ENCODE measurements around the gene HSPA12B. TPM values are rescaled to one million over a fixed set of nuclear protein-coding genes. Genes with fewer than 3 reads are reported as not detected.

HSPA12B gene
- total RNA-seq, 2 donors from 2014 or later: 1.1 to 1.4 TPM

GRCh38 chr20:3729378-3729777 is 3.1 kb upstream of the HSPA12B start:
- Histone ChIP-seq H3K9me3 (ENCODE audit: control insufficient read depth, low read length) (no peaks in the 10 kb centered on the region), H3K27me3 (ENCODE audit: control insufficient read depth, insufficient read depth, low read length, poor library complexity, severe bottlenecking) (peaks cover 69% of the 10 kb centered on the region), H3K27ac (ENCODE audit: low read depth, low read length) (no peak overlapping the region), H3K9ac (ENCODE audit: extremely low read depth, low read length, poor library complexity, severe bottlenecking) (no peak overlapping the region), H3K36me3 (ENCODE audit: control insufficient read depth, insufficient read depth, low read length) (no peaks in the 10 kb centered on the region), H3K4me3 (ENCODE audit: low read length) (no peak overlapping the region), H3K4me1 (ENCODE audit: control insufficient read depth, insufficient read depth, low read length) (no peaks in the 10 kb centered on the region)
- H3K27me3 Mint-ChIP-seq (ENCODE audit: insufficient read depth): peaks cover 66% of the 10 kb centered on the region
- WGBS, 2 experiments (ENCODE audit: insufficient coverage in 1 of 2, insufficient read length in 1 of 2): 94 to 95% methylated on average over 5 to 6 of the region's 6 CpGs
- no peak overlapping the region for H3K4me3 Mint-ChIP-seq
- DNase-seq: peak; percentile 34
- H3K36me3 Mint-ChIP-seq (ENCODE audit: low read depth): no peaks in the 10 kb centered on the region
- H3K27ac Mint-ChIP-seq: no peak overlapping the region
- H3K9me3 Mint-ChIP-seq: no peaks in the 10 kb centered on the region
- no peaks in the 10 kb centered on the region for H3K4me1 Mint-ChIP-seq
- no peak for TF ChIP-seq CTCF (conservative IDR thresholded peaks at IDR 0.05)

DNA sequence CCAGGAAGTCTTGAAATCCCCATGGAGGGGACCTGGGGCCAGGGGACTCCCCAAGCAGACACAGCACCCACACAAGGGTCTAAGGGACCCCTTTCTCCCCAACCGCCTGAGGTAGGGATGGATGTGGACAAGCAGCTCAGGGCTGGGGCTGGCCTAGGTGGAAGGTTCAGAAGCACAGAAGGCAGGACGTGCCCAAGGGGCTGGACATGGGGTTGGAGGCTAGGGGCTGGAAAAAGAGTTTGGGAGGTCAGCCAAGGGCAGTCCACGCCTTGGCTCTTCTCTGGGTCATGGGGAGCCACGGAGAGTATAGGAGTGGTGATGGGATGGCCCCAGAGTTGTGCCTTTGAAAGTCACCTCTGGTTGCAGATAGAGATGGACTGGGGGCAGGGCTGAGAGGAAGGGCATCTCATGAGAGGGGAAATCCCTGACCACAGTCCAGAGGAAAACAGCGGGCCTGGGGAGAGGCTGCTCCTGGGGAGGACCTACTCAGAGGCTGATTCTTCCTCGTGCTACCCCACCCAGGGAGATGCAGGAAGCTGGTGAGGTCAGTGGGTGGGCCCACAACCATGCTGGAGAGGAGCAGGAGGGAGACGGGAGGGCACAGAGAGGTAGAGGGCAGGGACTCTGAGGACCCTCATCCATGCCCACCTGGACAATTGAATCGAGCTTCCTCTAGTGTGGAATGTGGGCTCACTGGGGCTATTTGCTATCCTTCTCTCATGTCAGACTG is 2.5 kb upstream of the HSPA12B start:
- peak; percentile 37 for DNase-seq
- H3K9me3 Mint-ChIP-seq: no peaks in the 10 kb centered on the region
- Histone ChIP-seq H3K36me3 (ENCODE audit: control insufficient read depth, insufficient read depth, low read length) (no peaks in the 10 kb centered on the region), H3K4me1 (ENCODE audit: control insufficient read depth, insufficient read depth, low read length) (no peaks in the 10 kb centered on the region), H3K9me3 (ENCODE audit: control insufficient read depth, low read length) (no peaks in the 10 kb centered on the region), H3K27me3 (ENCODE audit: control insufficient read depth, insufficient read depth, low read length, poor library complexity, severe bottlenecking) (peaks cover 63% of the 10 kb centered on the region), H3K4me3 (ENCODE audit: low read length) (no peak overlapping the region), H3K27ac (ENCODE audit: low read depth, low read length) (no peak overlapping the region), H3K9ac (ENCODE audit: extremely low read depth, low read length, poor library complexity, severe bottlenecking) (no peak overlapping the region)
- H3K27ac Mint-ChIP-seq: no peak overlapping the region
- no peaks in the 10 kb centered on the region for H3K4me1 Mint-ChIP-seq
- WGBS, 2 experiments (ENCODE audit: insufficient coverage in 1 of 2, insufficient read length in 1 of 2): 88 to 91% methylated on average over 4 to 8 of the region's 8 CpGs
- no peak for TF ChIP-seq CTCF (conservative IDR thresholded peaks at IDR 0.05)
- peaks cover 66% of the 10 kb centered on the region for H3K27me3 Mint-ChIP-seq (ENCODE audit: insufficient read depth)
- no peaks in the 10 kb centered on the region for H3K36me3 Mint-ChIP-seq (ENCODE audit: low read depth)
- no peak overlapping the region for H3K4me3 Mint-ChIP-seq

DNA sequence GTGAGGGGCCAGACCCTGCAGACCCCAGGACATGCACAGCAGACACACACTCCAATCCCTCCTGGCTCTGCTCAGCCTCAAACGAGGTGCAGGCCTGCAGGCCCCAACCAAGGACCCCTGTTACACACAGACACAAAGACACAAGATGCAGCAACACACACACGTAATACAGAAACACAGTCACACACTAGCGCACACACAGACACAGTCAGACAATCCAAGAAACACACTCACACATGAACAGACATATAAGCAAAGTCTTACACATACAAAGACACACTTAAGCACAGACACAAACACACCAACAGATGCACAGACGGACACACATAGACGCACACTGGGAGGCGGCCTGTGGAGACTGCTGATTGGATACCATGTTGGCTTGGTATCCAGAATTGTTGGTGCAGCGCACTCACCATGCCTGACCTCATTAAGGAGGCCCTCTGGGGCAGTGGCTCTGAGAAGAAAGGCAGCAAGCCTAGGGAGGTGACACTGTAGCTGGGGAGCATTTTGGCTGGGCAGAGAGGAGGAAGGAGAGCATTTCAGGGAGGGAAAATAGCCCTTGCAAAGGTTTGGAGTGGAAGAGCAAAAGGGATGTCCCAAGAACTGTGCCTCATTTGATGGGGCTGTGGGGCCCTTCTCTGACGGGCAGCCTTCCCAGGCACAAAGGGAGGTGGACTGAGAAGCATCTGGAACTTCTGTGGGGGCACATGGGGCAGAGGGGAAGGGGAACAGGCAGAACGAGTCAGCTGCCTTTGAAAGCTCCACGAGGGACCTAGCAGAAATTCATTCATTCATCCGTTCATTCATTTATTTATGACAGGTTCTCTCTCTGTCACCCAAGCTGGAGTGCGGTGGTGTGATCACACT is 1.4 kb upstream of the HSPA12B start:
- Histone ChIP-seq H3K9ac (ENCODE audit: extremely low read depth, low read length, poor library complexity, severe bottlenecking) (no peak overlapping the region), H3K27me3 (ENCODE audit: control insufficient read depth, insufficient read depth, low read length, poor library complexity, severe bottlenecking) (peaks cover 63% of the 10 kb centered on the region), H3K4me3 (ENCODE audit: low read length) (no peak overlapping the region), H3K9me3 (ENCODE audit: control insufficient read depth, low read length) (no peaks in the 10 kb centered on the region), H3K36me3 (ENCODE audit: control insufficient read depth, insufficient read depth, low read length) (no peaks in the 10 kb centered on the region), H3K27ac (ENCODE audit: low read depth, low read length) (no peak overlapping the region), H3K4me1 (ENCODE audit: control insufficient read depth, insufficient read depth, low read length) (no peaks in the 10 kb centered on the region)
- Mint-ChIP-seq H3K27ac (no peak overlapping the region), H3K9me3 (no peaks in the 10 kb centered on the region), H3K4me3 (no peak overlapping the region), H3K4me1 (no peaks in the 10 kb centered on the region), H3K36me3 (ENCODE audit: low read depth) (no peaks in the 10 kb centered on the region), H3K27me3 (ENCODE audit: insufficient read depth) (peaks cover 61% of the 10 kb centered on the region)
- TF ChIP-seq CTCF (conservative IDR thresholded peaks at IDR 0.05): no peak
- WGBS, 2 experiments (ENCODE audit: insufficient coverage in 1 of 2, insufficient read length in 1 of 2): 91 to 93% methylated on average over 7 to 12 of the region's 12 CpGs
- DNase-seq: peak; percentile 36

All from endodermal cell (in vitro differentiated cells).